WTC11 (cell line): Measurements from ENCODE around the gene CYP3A4. TPM values are rescaled to one million over a fixed set of nuclear protein-coding genes. Genes with fewer than 3 reads are reported as not detected.
"Not testable (repeated sequence)": the region's sequence is repeated elsewhere in the genome, so short reads cannot be mapped to it uniquely, and the experiment has no call there.

Experiments
- ATAC-seq: fragments of 200-7000 bp; cut with Tn5 transposase; 2 replicates; pipeline ENCODE4 v1.10.0; 2021; ENCODE audit warnings: mild to moderate bottlenecking, moderate library complexity
- CTCF ChIA-PET: fragments of 300-600 bp; sonication (Branson Sonifier 250); formaldehyde crosslinking; loops from one replicate; lab custom pipeline; 2021; ENCODE audit warnings: antibody characterized with exemption; lab: Charles Lee
- POLR2A ChIA-PET: fragments of 350-600 bp; sonication (Branson Sonifier 250); formaldehyde crosslinking; loops from one replicate; lab custom pipeline; 2021; ENCODE audit warnings: antibody characterized with exemption; lab: Charles Lee
- DNase-seq: peaks from one replicate; pipeline ENCODE4 v3.0.0; 2021; ENCODE audit warnings: low spot score
- H3K27ac Mint-ChIP-seq: 2 replicates; pipeline ENCODE4 v1.8.0; 2021; ENCODE audit warnings: mixed read lengths
- H3K27me3 Mint-ChIP-seq: 2 replicates; pipeline ENCODE4 v1.8.0; 2021; ENCODE audit warnings: low read depth, mild to moderate bottlenecking, moderate library complexity, mixed read lengths
- H3K36me3 Mint-ChIP-seq: 2 replicates; pipeline ENCODE4 v1.8.0; 2021; ENCODE audit warnings: mixed read lengths
- H3K4me1 Mint-ChIP-seq: 2 replicates; pipeline ENCODE4 v1.8.0; 2022; ENCODE audit warnings: mixed read lengths
- H3K4me3 Mint-ChIP-seq: 2 replicates; pipeline ENCODE4 v1.8.0; 2021; ENCODE audit warnings: mild to moderate bottlenecking, moderate library complexity, mixed read lengths
- H3K9me3 Mint-ChIP-seq: 2 replicates; pipeline ENCODE4 v1.8.0; 2021; ENCODE audit warnings: mixed read lengths
- FOXK1 ChIP-seq: sonication (generic); formaldehyde crosslinking; IDR thresholded peaks from 2 replicates; pipeline ENCODE4 v1.8.0; 2022; ENCODE audit warnings: mild to moderate bottlenecking, moderate library complexity, missing genetic modification reagents
- FOXP4 ChIP-seq: sonication (generic); formaldehyde crosslinking; IDR thresholded peaks from 2 replicates; pipeline ENCODE4 v1.8.0; 2022; ENCODE audit warnings: mild to moderate bottlenecking, missing genetic modification reagents
- IRF2 ChIP-seq: sonication (generic); formaldehyde crosslinking; IDR thresholded peaks from 2 replicates; pipeline ENCODE4 v1.8.0; 2022; ENCODE audit warnings: low read depth, missing genetic modification reagents, borderline replicate concordance
- JAZF1 ChIP-seq: fragments of 250-450 bp; sonication (Bioruptor Pico); IDR thresholded peaks from 2 replicates; pipeline ENCODE4 v1.9.0; 2021; ENCODE audit warnings: moderate library complexity, mild to moderate bottlenecking, inconsistent platforms
- JUN ChIP-seq: sonication (generic); formaldehyde crosslinking; IDR thresholded peaks from 2 replicates; pipeline ENCODE4 v1.8.0; 2023; ENCODE audit warnings: mild to moderate bottlenecking, missing genetic modification reagents
- RORB ChIP-seq: fragments of 250-450 bp; sonication (Bioruptor Pico); IDR thresholded peaks from 2 replicates; pipeline ENCODE4 v1.9.0; 2021; ENCODE audit warnings: mild to moderate bottlenecking
- ZNF138 ChIP-seq: sonication (generic); formaldehyde crosslinking; conservative IDR thresholded peaks from 2 replicates; pipeline ENCODE4 v1.8.1; 2022; ENCODE audit warnings: mild to moderate bottlenecking, moderate library complexity, missing genetic modification reagents
- total RNA-seq: library from RNA; stranded (reverse); gene quantifications from 3 replicates; pipeline ENCODE4 v1.2.3, GENCODE V29; 2021
- TF ChIP-seq, protein P1 (sequence below): sonication (generic); formaldehyde crosslinking; IDR thresholded peaks from 2 replicates; pipeline ENCODE4 v1.8.1; 2023; ENCODE audit warnings: mild to moderate bottlenecking, missing genetic modification reagents
- TF ChIP-seq, protein P2 (sequence below): sonication (generic); formaldehyde crosslinking; IDR thresholded peaks from 2 replicates; pipeline ENCODE4 v1.8.1; 2022; ENCODE audit warnings: mild to moderate bottlenecking, missing genetic modification reagents, moderate library complexity, borderline replicate concordance
- TF ChIP-seq, protein P3 (sequence below): sonication (generic); formaldehyde crosslinking; IDR thresholded peaks from 2 replicates; pipeline ENCODE4 v1.8.0; 2023; ENCODE audit warnings: missing genetic modification reagents, mild to moderate bottlenecking, borderline replicate concordance

Gene CYP3A4
- total RNA-seq, 1 experiment from 2014 or later: 0.33 TPM

- no peak for TF ChIP-seq JAZF1
- no peak for TF ChIP-seq ZNF138 (CRISPR knock-in tag)
- TF ChIP-seq, protein P1, sequence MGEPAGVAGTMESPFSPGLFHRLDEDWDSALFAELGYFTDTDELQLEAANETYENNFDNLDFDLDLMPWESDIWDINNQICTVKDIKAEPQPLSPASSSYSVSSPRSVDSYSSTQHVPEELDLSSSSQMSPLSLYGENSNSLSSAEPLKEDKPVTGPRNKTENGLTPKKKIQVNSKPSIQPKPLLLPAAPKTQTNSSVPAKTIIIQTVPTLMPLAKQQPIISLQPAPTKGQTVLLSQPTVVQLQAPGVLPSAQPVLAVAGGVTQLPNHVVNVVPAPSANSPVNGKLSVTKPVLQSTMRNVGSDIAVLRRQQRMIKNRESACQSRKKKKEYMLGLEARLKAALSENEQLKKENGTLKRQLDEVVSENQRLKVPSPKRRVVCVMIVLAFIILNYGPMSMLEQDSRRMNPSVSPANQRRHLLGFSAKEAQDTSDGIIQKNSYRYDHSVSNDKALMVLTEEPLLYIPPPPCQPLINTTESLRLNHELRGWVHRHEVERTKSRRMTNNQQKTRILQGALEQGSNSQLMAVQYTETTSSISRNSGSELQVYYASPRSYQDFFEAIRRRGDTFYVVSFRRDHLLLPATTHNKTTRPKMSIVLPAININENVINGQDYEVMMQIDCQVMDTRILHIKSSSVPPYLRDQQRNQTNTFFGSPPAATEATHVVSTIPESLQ (CRISPR knock-in tag): no peak
- TF ChIP-seq, protein P2, sequence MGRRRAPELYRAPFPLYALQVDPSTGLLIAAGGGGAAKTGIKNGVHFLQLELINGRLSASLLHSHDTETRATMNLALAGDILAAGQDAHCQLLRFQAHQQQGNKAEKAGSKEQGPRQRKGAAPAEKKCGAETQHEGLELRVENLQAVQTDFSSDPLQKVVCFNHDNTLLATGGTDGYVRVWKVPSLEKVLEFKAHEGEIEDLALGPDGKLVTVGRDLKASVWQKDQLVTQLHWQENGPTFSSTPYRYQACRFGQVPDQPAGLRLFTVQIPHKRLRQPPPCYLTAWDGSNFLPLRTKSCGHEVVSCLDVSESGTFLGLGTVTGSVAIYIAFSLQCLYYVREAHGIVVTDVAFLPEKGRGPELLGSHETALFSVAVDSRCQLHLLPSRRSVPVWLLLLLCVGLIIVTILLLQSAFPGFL (CRISPR knock-in tag): no peak
- no peak for TF ChIP-seq FOXK1 (CRISPR knock-in tag)
- no peak for TF ChIP-seq IRF2 (CRISPR knock-in tag)
- TF ChIP-seq, protein P3, sequence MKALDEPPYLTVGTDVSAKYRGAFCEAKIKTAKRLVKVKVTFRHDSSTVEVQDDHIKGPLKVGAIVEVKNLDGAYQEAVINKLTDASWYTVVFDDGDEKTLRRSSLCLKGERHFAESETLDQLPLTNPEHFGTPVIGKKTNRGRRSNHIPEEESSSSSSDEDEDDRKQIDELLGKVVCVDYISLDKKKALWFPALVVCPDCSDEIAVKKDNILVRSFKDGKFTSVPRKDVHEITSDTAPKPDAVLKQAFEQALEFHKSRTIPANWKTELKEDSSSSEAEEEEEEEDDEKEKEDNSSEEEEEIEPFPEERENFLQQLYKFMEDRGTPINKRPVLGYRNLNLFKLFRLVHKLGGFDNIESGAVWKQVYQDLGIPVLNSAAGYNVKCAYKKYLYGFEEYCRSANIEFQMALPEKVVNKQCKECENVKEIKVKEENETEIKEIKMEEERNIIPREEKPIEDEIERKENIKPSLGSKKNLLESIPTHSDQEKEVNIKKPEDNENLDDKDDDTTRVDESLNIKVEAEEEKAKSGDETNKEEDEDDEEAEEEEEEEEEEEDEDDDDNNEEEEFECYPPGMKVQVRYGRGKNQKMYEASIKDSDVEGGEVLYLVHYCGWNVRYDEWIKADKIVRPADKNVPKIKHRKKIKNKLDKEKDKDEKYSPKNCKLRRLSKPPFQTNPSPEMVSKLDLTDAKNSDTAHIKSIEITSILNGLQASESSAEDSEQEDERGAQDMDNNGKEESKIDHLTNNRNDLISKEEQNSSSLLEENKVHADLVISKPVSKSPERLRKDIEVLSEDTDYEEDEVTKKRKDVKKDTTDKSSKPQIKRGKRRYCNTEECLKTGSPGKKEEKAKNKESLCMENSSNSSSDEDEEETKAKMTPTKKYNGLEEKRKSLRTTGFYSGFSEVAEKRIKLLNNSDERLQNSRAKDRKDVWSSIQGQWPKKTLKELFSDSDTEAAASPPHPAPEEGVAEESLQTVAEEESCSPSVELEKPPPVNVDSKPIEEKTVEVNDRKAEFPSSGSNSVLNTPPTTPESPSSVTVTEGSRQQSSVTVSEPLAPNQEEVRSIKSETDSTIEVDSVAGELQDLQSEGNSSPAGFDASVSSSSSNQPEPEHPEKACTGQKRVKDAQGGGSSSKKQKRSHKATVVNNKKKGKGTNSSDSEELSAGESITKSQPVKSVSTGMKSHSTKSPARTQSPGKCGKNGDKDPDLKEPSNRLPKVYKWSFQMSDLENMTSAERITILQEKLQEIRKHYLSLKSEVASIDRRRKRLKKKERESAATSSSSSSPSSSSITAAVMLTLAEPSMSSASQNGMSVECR (CRISPR knock-in tag): no peak
- TF ChIP-seq FOXP4 (CRISPR knock-in tag): no peak
- no peak for TF ChIP-seq JUN (CRISPR knock-in tag)
- no peak for TF ChIP-seq RORB (CRISPR knock-in tag)
- peaks cover 6% of the 10 kb centered on the region for H3K4me1 Mint-ChIP-seq
Measured at GRCh38 chr7:99805641-99806040, 21.7 kb upstream of the CYP3A4 start.

DNA sequence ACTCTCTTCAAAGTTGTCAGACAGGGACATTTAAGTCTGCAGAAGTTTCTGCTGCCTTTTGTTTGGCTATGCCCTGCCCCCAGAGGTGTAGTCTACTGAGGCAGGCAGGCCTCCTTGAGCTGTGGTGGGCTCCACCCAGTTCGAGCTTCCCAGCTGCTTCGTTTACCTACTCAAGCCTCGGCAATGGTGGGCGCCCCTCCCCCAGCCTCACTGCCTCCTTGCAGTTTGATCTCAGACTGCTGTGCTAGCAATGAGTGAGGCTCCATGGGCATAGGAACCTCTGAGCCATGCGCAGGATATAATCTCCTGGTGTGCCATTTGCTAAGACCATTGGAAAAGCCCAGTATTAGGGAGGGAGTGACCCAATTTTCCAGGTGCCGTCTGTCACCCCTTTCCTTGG, 19.1 kb upstream of the CYP3A4 start:
- peaks cover 27% of the 10 kb centered on the region for H3K36me3 Mint-ChIP-seq

More at GRCh38 chr7:99805641-99806040, 21.7 kb upstream of the CYP3A4 start:
- Mint-ChIP-seq H3K4me3 (no peak overlapping the region), H3K36me3 (peaks cover 27% of the 10 kb centered on the region), H3K27me3 (peaks cover 17% of the 10 kb centered on the region), H3K9me3 (peaks cover 48% of the 10 kb centered on the region), H3K27ac (no peak overlapping the region)
- DNase-seq (no peak), ATAC-seq (no peak)
- POLR2A ChIA-PET: no interaction called here
- CTCF ChIA-PET: interaction anchor here (0.6 kb wide), 1 partner anchor 31 kb away, joined by 3 read pairs; no protein-coding TSS in a partner anchor

GRCh38 chr7:99801407-99801806, 17.4 kb upstream of the CYP3A4 start:
- Mint-ChIP-seq H3K36me3 (peaks cover 27% of the 10 kb centered on the region), H3K9me3 (peaks cover 40% of the 10 kb centered on the region), H3K27me3 (peaks cover 21% of the 10 kb centered on the region)
- POLR2A ChIA-PET, CTCF ChIA-PET, H3K27ac Mint-ChIP-seq, H3K4me3 Mint-ChIP-seq, DNase-seq, ATAC-seq, H3K4me1 Mint-ChIP-seq: not testable (repeated sequence)

More for the DNA sequence above, 19.1 kb upstream of the CYP3A4 start:
- H3K27ac Mint-ChIP-seq, DNase-seq, CTCF ChIA-PET, POLR2A ChIA-PET, H3K4me3 Mint-ChIP-seq, ATAC-seq, H3K4me1 Mint-ChIP-seq: not testable (repeated sequence)
- peaks cover 43% of the 10 kb centered on the region for H3K9me3 Mint-ChIP-seq
- H3K27me3 Mint-ChIP-seq: peaks cover 21% of the 10 kb centered on the region
